Measurements from ENCODE around the gene PPDPF. TPM values are rescaled to one million over a fixed set of nuclear protein-coding genes. Genes with fewer than 3 reads are reported as not detected.

Gene PPDPF
- total and polyA plus RNA-seq, 2 donors (not counting 3 experiments of a cell fraction or from before 2014, with no cell fraction given): 52.2 to 219 TPM

- H3K27me3 ChIP-seq (ENCODE audit: control insufficient read depth in 2 of 2, insufficient read depth in 2 of 2, low read length in 2 of 2): peaks cover 31 to 33% of the 10 kb centered on the region in 2 experiments
- H3K79me2 ChIP-seq (ENCODE audit: control insufficient read depth, insufficient read depth, low read length): no peaks in the 10 kb centered on the region
- no peaks in the 10 kb centered on the region for H3K4me1 ChIP-seq (ENCODE audit: control insufficient read depth, extremely low read depth, insufficient read depth, low read length)
- intact Hi-C loops (cut with micrococcal nuclease) (no loop called here), dilution Hi-C loops (cut with MboI; ENCODE audit: extremely low pct_ligation_motif_present, low sequenced_read_pairs) (no loop called here)
- POLR2A ChIA-PET: no interaction called here
- no peak for DNase-seq (ENCODE audit: low read depth, low spot score)
- no peaks in the 10 kb centered on the region for H3K36me3 ChIP-seq (ENCODE audit: control insufficient read depth in 2 of 2, extremely low read depth in 1 of 2, insufficient read depth in 2 of 2, low read length in 2 of 2)
- no peak overlapping the region for H3K4me2 ChIP-seq (ENCODE audit: insufficient read depth, low read length)
- no peak overlapping the region for H3K4me3 ChIP-seq (replicated peaks in 1 of 3; ENCODE audit: insufficient read depth in 1 of 3, low read depth in 1 of 3, low read length in 3 of 3)
- H4K20me1 ChIP-seq (replicated peaks; ENCODE audit: control insufficient read depth, extremely low read depth, insufficient read depth, low read length): no peaks in the 10 kb centered on the region
- H3K9ac ChIP-seq (replicated peaks; ENCODE audit: extremely low read depth, insufficient read depth, low read length): no peak overlapping the region
- BruUV-seq (replicated peaks): no TSS peak
- FAIRE-seq: no peak
- no peak overlapping the region for H2AFZ ChIP-seq (ENCODE audit: low read depth, low read length)
- H3K27ac ChIP-seq (ENCODE audit: insufficient read depth, low read depth, low read length): no peak overlapping the region
- H3K9me3 ChIP-seq (replicated peaks; ENCODE audit: control insufficient read depth, insufficient read depth, low read length): no peaks in the 10 kb centered on the region
- TF ChIP-seq JUN (IDR thresholded peaks at IDR 0.05; ENCODE audit: borderline replicate concordance, insufficient read depth, insufficient read length, low read depth) (no peak), CTCF (IDR thresholded peaks at IDR 0.05; ENCODE audit: extremely low read depth in 1 of 2, insufficient read depth in 1 of 2, low read depth in 1 of 2, low read length in 2 of 2) (no peak), EZH2 (IDR thresholded peaks at IDR 0.05; ENCODE audit: borderline replicate concordance, low read depth, low read length, severe bottlenecking) (peak; percentile 72), MAX (IDR thresholded peaks at IDR 0.05; ENCODE audit: insufficient read depth, insufficient read length) (no peak)
- CTCF ChIA-PET: no interaction called here
- no peaks in the 10 kb centered on the region for H3K9me1 ChIP-seq (replicated peaks; ENCODE audit: control insufficient read depth, extremely low read depth, insufficient read depth, low read length)
Measured at GRCh38 chr20:63471717-63471980, 48.9 kb upstream of the PPDPF start.

- no peaks in the 10 kb centered on the region for H3K9me3 ChIP-seq (replicated peaks; ENCODE audit: control insufficient read depth, insufficient read depth, low read length)
- H3K9ac ChIP-seq (replicated peaks; ENCODE audit: extremely low read depth, insufficient read depth, low read length): no peak within 1 kb of the TSS
- DNase-seq (ENCODE audit: low read depth, low spot score) (no peak), FAIRE-seq (no peak)
- H3K4me1 ChIP-seq (ENCODE audit: control insufficient read depth, extremely low read depth, insufficient read depth, low read length): no peaks in the 10 kb centered on the region
- H2AFZ ChIP-seq (ENCODE audit: low read depth, low read length): no peak within 1 kb of the TSS
- H3K27me3 ChIP-seq (ENCODE audit: control insufficient read depth in 2 of 2, insufficient read depth in 2 of 2, low read length in 2 of 2): peaks cover 31 to 34% of the 10 kb centered on the region in 2 experiments
- H3K4me3 ChIP-seq (replicated peaks in 1 of 3; ENCODE audit: insufficient read depth in 1 of 3, low read depth in 1 of 3, low read length in 3 of 3): no peak within 1 kb of the TSS
- no peaks in the 10 kb centered on the region for H3K9me1 ChIP-seq (replicated peaks; ENCODE audit: control insufficient read depth, extremely low read depth, insufficient read depth, low read length)
- H3K79me2 ChIP-seq (ENCODE audit: control insufficient read depth, insufficient read depth, low read length): no peaks in the 10 kb centered on the region
- ChIA-PET CTCF (no interaction called here), POLR2A (no interaction called here)
- intact Hi-C loops (cut with micrococcal nuclease) (no loop called here), dilution Hi-C loops (cut with MboI; ENCODE audit: extremely low pct_ligation_motif_present, low sequenced_read_pairs) (no loop called here)
- no peak within 1 kb of the TSS for H3K4me2 ChIP-seq (ENCODE audit: insufficient read depth, low read length)
- TF ChIP-seq GATA2 (IDR thresholded peaks at IDR 0.05; ENCODE audit: insufficient read depth, insufficient read length, low read depth, low read length): no peak
- TF ChIP-seq POLR2AphosphoS5 (IDR thresholded peaks at IDR 0.05; ENCODE audit: insufficient read depth, low read depth, low read length): no peak
- TF ChIP-seq EZH2 (IDR thresholded peaks at IDR 0.05; ENCODE audit: borderline replicate concordance, low read depth, low read length, severe bottlenecking): peak; percentile 72
- H4K20me1 ChIP-seq (replicated peaks; ENCODE audit: control insufficient read depth, extremely low read depth, insufficient read depth, low read length): no peaks in the 10 kb centered on the region
- no peaks in the 10 kb centered on the region for H3K36me3 ChIP-seq (ENCODE audit: control insufficient read depth in 2 of 2, extremely low read depth in 1 of 2, insufficient read depth in 2 of 2, low read length in 2 of 2)
- H3K27ac ChIP-seq (ENCODE audit: insufficient read depth, low read depth, low read length): no peak within 1 kb of the TSS
- BruUV-seq (replicated peaks): no TSS peak
Measured at GRCh38 chr20:63471981-63472831, 48.4 kb upstream of the PPDPF start, which contains the start of gene KCNQ2. Gene KCNQ2, minus strand, starts transcription at chr20:63472655. Its CDS starts 192 bp downstream, at chr20:63472463.
